GM04504 (cell line): Measurements from ENCODE around the gene RIMBP2.

Experiments used
- DNase-seq: peaks from one replicate; pipeline ENCODE4 v3.0.0-alpha.2; 2012; ENCODE audit warnings: low read depth

RIMBP2 gene

GRCh38 chr12:130628304-130628703, 87.8 kb downstream of the RIMBP2 start:
- no peak for DNase-seq

DNA sequence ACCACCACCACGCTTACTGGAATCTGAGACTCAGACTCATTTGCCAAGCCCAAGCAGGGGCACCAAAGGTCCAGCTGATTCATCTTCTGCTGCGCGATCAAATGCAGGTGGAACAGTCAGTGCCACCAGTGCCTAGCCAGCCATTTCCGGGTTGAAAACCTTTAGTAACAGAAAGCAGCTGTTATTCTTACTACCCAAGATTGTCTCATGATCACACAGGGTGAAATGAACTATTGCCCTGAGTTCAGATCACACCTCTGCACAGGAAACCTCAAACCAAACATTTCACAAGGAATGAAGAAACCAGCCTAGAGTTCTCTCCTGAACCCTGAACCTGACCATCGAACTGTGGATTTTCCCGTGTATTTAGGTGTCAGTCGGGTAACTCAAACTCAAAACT, 88.9 kb downstream of the RIMBP2 start:
- DNase-seq, result no peak

DNA sequence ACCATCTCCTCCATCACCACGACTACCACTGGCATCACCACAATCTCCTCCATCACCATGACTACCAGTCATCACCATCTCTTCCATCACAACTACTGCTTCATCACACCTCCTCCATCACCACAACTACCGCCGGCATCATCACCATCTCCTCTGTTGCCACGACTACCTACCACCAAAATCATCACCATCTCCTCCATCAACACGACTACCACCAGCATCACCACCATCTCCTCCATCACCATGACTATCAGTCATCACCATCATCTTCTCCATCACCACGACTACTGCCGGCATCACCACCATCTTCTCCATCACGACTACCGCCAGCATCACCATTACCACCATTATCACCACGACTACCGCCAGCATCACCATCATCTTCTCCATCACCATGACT, 89.5 kb downstream of the RIMBP2 start:
- DNase-seq, result no peak

DNA sequence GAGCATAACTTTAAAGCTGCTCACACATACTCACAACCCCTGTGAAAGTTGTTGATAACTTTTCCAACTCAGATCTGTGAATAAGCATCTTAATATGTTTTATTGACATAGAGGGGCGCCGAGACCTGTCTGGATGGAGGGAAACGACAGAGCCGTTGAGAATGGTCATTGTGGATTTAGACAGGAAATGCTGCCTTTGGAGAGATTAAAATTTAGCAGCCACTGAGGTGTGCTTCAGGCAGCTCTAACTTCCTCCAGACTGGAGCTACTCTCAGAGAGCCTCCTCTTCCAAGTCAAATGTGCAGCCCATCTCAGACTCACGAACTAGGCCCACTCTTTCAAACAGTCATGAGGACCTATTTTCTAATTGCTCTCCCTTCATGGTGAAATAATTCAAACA, 90.9 kb downstream of the RIMBP2 start:
- DNase-seq, result no peak

DNA sequence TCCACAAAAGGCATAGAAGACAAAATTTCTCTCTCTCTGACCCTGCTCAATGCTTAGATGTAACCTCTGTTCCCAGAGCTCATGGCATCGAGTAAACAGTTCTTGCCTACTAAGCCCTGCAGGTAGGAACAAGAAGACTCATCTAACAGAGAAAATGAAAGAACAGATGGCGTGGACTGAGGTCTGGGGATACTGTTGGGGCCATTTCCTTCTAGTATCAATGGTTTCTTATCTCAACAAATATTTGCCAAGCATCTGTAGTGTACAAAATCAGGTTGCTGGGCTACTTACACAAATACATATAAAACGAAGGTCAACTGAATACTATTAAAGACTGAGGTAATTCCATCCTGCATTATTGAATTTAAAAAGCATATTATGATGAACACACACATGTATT, 93.3 kb downstream of the RIMBP2 start:
- DNase-seq, result no peak

DNA sequence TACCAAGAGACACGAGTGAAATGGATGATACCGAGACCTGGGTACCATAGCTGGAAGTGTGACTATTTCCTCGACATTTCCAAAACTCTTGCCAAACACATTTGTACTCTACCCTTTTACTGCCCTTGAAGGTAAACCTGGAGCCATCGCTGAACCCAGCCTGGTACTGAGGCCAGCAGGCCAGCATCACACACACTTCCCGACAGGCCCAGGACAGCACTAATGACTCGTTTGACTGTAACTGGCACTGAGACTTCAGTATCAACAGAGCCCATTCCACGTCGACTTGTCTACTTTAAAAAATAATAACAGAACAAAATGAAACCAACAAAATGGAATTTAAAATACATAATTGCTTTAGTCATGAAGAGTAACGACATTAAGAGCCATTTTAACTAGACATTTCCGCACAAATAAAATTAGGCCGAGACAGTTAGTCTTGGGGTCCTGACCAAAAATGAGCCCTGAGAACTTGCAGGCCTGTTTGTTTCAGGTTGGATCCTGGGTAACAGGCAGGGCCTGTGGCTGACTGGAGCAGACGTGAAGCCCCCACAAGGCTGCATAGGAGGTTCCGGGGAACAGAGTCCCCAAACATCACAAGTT, 94.3 kb downstream of the RIMBP2 start:
- DNase-seq, result no peak

DNA sequence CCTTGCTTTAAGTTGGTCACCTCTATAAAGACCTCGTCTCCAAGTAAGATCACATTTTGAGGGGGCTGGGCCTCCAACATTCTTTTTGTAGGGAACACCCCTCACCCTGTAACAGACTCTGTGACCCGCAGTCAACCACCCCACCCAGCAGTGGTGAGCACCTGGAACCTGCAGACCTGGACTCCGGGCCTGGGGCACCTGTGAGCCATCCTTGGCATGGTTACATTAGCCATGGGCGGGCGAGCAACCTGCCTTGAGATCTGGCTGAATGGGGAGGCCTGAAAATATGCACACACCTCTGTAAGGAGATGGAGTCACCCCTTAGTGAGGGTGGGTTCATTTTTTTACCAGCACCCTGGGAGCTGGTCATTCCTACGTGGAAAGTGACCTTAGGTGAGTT, 95.3 kb downstream of the RIMBP2 start:
- no peak for DNase-seq

- DNase-seq, result no peak
These were observed 95.8 kb downstream of the RIMBP2 start for GRCh38 chr12:130620281-130620680.

DNA sequence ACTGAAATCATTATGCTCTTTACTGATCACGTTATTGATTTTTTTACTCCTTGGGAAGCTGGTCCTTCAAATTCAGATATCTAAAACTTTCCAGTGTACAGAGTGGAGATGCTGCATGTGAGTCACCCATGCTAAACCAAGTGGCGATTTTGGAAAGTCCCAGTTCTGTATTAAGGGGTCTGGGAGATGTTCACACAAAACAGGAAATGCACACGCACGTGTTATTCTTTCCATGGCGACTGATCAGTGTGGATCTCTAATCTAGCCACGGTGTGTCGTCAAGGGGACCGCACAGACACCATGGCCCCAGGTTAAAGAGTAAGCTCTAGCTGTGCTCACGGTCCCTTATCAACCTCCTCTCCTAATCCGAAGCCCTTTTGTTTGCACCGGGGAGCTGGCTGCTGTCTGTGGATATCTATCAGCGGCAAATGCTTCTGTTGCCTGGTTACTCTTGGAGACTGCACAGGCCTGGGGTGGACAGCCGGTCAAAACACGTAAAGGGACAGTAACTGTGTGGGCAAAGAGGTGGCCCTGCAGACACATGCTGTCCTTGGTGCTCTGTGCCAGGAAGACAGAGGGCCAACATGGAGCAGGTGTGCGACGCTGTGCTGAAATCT, 96.6 kb downstream of the RIMBP2 start:
- no peak for DNase-seq

- DNase-seq, result no peak
These were observed 98.9 kb downstream of the RIMBP2 start for GRCh38 chr12:130617219-130617618.

- no peak for DNase-seq
These were observed 100.2 kb downstream of the RIMBP2 start for GRCh38 chr12:130615861-130616345.

- DNase-seq, result no peak
These were observed 101.6 kb downstream of the RIMBP2 start for GRCh38 chr12:130614530-130614905.

DNA sequence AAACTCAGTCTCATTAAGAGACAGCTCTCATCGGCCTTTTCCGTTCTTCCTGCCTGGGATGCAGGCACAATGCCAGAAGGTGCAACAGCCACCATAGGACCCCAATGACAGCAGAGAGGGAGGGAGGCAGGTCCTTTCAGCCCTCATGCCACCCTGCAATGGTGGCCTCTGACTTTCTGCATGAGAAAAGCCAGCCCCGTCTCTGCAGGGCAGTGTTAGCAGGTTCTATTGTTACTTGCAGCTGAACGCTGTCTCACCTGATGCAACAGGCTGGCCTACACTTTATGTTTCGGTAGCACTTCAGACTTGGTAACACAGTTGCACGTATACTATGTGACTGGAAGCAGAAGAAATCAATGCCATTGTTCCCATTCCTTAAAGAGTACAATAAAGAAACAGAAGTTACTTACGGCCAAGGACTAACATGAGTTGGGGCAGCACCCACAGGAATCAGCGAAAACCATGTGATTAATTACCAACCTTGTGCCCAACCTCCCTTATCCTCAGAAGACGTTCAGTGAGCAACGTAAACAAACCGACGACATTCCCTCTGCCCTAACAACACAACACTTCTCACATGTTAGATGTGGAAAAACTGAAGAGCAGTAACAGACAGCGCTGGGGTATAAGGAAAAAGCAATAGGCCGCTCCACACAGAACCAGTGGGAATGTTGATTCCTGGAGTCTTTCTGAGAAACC, 102.1 kb downstream of the RIMBP2 start:
- no peak for DNase-seq

DNA sequence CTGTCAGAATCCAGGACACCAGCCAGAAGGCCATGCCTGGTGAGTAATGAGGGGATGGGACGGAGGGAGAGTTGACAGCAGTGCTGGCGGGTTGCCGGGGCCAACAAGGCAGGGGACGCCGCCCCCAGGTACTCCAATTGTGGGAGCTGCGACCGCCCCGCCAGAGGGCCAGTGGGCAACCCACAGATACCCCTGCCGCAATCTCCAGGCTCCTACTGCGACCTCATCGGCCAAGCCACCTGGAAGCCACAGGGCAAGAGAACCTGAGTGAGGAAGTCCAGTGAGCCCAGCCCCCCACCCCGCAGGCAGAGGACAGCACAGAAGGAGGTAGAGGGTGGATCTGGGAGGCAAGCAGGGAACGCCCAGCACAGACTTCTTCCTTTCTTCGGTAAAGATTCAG, 103.0 kb downstream of the RIMBP2 start:
- no peak for DNase-seq

DNA sequence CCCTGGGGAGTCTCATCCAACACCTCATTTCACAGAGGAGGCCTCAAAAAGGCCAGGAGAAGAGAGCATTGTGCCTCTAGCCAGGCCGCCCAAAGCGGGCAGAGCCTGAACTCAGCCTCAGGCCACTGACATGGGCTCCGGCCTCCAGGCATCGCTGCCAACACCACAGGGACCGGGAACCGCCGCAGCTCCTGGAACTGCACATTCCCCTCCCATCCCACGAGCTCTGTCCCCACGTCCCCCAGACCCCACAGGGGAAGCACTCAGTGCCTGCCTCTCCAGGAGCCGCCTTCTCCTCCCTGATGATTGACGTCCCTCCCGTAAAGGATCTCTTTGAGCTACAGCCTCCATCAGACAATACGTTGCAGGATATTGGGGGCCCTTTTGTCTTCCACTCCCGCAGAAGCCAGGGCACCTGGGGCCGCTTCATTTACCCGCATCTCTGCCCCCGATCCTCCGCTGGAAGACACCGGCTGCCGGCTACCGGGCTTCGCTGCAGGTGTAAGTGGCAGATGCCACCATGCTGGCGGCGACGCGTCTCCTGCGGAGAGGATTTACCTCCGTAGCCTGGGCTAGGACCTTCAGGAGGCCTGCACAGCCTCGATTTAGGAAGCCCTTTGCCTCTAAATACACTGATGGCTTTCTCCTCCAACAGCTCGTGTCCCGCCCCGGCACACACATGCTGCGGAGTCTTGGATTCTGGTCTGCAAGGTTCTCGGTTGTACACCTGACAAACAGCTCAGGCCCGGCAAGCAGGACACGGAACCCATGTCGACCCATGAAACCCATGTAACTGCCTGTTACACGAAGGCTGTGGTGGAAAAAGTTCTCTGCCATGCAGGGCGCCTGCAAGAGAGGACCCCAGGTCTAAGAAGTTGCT, 104.8 kb downstream of the RIMBP2 start:
- no peak for DNase-seq

- DNase-seq, result no peak
These were observed 106.1 kb downstream of the RIMBP2 start for GRCh38 chr12:130609966-130610365.

DNA sequence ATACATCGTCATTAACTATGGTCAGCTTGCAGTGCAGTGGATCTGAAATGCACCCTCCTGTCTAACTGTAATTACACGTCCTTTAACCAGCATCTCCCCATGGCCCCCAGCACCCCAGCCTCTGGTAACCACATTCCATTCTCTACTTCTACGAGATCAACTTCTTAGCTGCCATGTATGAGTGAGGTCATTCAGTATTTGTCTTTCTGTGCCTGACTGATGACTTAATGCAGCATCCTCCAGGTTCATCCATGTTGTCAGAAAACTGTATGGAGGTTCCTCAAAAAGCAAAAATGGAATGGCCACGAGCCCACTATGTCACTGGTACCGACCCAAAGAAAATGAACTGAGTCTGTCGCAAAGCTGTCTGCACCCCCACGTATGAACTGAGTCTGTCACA, 107.3 kb downstream of the RIMBP2 start:
- DNase-seq, result no peak

GRCh38 chr12:130608132-130608531, 108.0 kb downstream of the RIMBP2 start:
- no peak for DNase-seq

DNA sequence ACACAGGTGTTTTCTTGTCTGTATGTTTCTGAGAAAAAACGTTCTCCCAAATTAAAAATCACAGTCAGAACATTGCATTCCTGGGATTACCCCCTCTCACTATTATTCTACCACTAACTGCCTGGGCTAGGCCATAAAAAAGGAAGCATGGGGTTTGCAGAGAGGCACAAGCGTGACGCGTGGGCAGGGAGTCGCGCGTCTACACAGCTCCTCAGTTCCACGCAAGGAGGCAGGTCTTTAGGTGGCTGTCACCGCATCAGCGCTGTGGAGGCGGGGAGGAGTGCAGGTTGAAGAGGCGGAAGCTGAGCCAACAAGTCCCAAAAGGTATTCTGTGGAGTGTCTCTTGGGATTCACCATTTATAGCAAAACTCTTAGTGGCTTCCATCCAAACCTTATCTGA, 109.9 kb downstream of the RIMBP2 start:
- no peak for DNase-seq

DNA sequence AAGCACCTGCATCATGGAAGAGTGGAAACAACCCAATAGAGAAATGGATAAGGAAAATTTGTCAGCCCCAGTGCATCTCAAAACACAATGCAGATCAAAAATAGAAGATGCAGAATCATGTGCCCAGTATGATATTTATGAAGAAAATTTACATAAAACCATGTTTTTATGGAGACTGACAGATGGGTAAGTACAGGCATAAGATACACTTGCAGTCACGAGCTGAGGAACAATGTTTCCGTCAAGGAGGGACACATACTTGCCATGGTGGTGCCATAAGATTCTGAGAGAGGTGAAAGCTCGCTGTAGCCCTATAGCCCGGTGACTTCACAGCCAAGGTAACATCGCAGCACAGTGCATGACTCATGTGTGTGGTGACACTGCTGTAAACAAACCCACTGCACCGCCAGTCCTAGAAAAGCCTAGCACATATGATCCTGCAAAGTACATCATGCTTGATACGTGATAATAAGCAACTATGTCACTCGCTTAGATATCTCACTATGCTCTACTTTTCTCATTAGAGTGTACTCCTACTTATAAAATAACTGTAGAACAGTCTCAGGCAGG, 112.6 kb downstream of the RIMBP2 start:
- no peak for DNase-seq

GRCh38 chr12:130602251-130602650, 113.8 kb downstream of the RIMBP2 start:
- no peak for DNase-seq

DNA sequence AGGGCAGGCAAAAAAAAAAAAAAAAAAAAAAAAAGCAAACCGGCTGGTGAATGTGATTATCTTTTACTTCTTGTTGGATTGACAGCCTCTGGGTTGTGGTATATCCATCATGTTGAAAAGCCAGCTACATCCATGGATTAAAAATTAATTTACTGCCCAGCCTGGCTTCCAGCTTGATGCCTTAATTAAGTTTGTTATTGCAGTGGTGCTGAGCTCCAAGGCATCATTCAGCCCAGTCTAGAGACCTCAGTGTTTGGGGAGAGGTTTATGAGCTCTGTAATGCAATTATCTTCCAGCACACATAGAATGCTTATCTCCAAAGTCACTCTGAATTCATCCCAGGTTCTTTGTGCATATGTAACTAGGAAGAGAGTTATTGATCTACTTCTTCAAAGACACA, 114.8 kb downstream of the RIMBP2 start:
- no peak for DNase-seq
